HG03342 (cell line): Measurements from ENCODE around the gene PTPN6.

Source experiments
- ATAC-seq: cut with Tn5 transposase; IDR thresholded peaks from one replicate; pipeline ENCODE4 v1.9.1; 2021; ENCODE audit warnings: mild to moderate bottlenecking, moderate library complexity; ENCODE audit not compliant: unreplicated experiment

The PTPN6 gene

GRCh38 chr12:6921996-6922946 is 28.9 kb upstream of the PTPN6 start:
- no peak for ATAC-seq

- ATAC-seq, result no peak
Measured at GRCh38 chr12:6923003-6923732, 28.0 kb upstream of the PTPN6 start.

GRCh38 chr12:6923851-6924250 is 27.3 kb upstream of the PTPN6 start:
- no peak for ATAC-seq

- no peak for ATAC-seq
Measured at GRCh38 chr12:6925239-6925539, 26.0 kb upstream of the PTPN6 start.

- ATAC-seq, result no peak
Measured at GRCh38 chr12:6925540-6926279, 25.4 kb upstream of the PTPN6 start.

- ATAC-seq, result no peak
Measured at GRCh38 chr12:6927379-6928021, 23.7 kb upstream of the PTPN6 start, which contains the start of gene ATN1. ATN1 (plus strand) TSS chr12:6927959; CDS start chr12:6934002, 6,043 bp downstream.

GRCh38 chr12:6928022-6928702 is 23.0 kb upstream of the PTPN6 start:
- ATAC-seq, result no peak

GRCh38 chr12:6928703-6929407 is 22.3 kb upstream of the PTPN6 start:
- ATAC-seq, result no peak

- no peak for ATAC-seq
Measured at GRCh38 chr12:6929466-6930452, 21.4 kb upstream of the PTPN6 start.

GRCh38 chr12:6932766-6933165 is 18.4 kb upstream of the PTPN6 start:
- ATAC-seq, result no peak

- no peak for ATAC-seq
Measured at GRCh38 chr12:6934110-6934509, 17.0 kb upstream of the PTPN6 start.

- ATAC-seq, result no peak
Measured at GRCh38 chr12:6935371-6936193, 15.6 kb upstream of the PTPN6 start.

- ATAC-seq, result no peak
Measured at GRCh38 chr12:6936194-6936635, 14.9 kb upstream of the PTPN6 start.

GRCh38 chr12:6936636-6937480 is 14.3 kb upstream of the PTPN6 start:
- ATAC-seq, result no peak

- peak; percentile 81 for ATAC-seq
Measured at GRCh38 chr12:6937481-6938352, 13.4 kb upstream of the PTPN6 start.
